Spleen (tissue), 13 donors: ENCODE results near the gene SENP3. TPM values are rescaled to one million over a fixed set of nuclear protein-coding genes. Genes with fewer than 3 reads are reported as not detected.

Source experiments
- DNase-seq: peaks from one replicate; pipeline ENCODE4 v3.0.0-alpha.2; 2020
- H3K27ac ChIP-seq, 8 donors: fragments of 200-600 bp; sonication (generic) in 7 of 8; 1 replicate in 4 of 8; 2 replicates in 4 of 8; pipeline versions ENCODE4 v1.5.0 to v1.8.0; 2016 to 2021; ENCODE audit warnings: inconsistent platforms in 4 of 8, mild to moderate bottlenecking in 4 of 8, moderate library complexity in 1 of 8
- H3K27me3 ChIP-seq, 7 donors: fragments of 200-600 bp; sonication (generic) in 6 of 7; replicated peaks in 1 of 7; 1 replicate in 4 of 7; 2 replicates in 3 of 7; pipeline versions ENCODE4 v1.5.0 to v1.8.0; 2016 to 2021; ENCODE audit warnings: inconsistent platforms in 3 of 7, mild to moderate bottlenecking in 1 of 7
- H3K36me3 ChIP-seq, 6 donors: fragments of 200-600 bp; sonication (generic) in 5 of 6; 1 replicate in 4 of 6; 2 replicates in 2 of 6; pipeline versions ENCODE4 v1.5.0 to v1.8.0; 2016 to 2021; ENCODE audit warnings: inconsistent platforms in 2 of 6
- H3K4me1 ChIP-seq, 6 donors: fragments of 200-600 bp; sonication (generic) in 5 of 6; 1 replicate in 3 of 6; 2 replicates in 3 of 6; pipeline versions ENCODE4 v1.5.0 to v1.8.0; 2016 to 2021; ENCODE audit warnings: inconsistent platforms in 3 of 6
- H3K4me3 ChIP-seq, 8 donors: fragments of 200-600 bp; sonication (generic) in 7 of 8; 1 replicate in 4 of 8; 2 replicates in 4 of 8; pipeline versions ENCODE4 v1.5.0 to v1.8.0; 2016 to 2021; ENCODE audit warnings: inconsistent platforms in 4 of 8, mild to moderate bottlenecking in 4 of 8, moderate library complexity in 2 of 8
- H3K9me3 ChIP-seq, 8 donors: fragments of 200-600 bp; sonication (generic) in 7 of 8; 1 replicate in 4 of 8; 2 replicates in 4 of 8; pipeline versions ENCODE4 v1.5.0 to v1.8.0; 2016 to 2021; ENCODE audit warnings: inconsistent platforms in 4 of 8
- CTCF ChIP-seq, 11 experiments: fragments of 200-600 bp in 7 of 11; fragments of 450-650 bp in 4 of 11; sonication (generic) in 4 of 11; IDR thresholded peaks in 8 of 11; conservative IDR thresholded peaks in 3 of 11; 1 replicate in 7 of 11; 2 replicates in 4 of 11; pipeline versions ENCODE4 v1.4.0 to v1.8.0; 2016 to 2021; ENCODE audit warnings: antibody characterized with exemption in 11 of 11, inconsistent platforms in 4 of 11, mild to moderate bottlenecking in 1 of 11
- POLR2A ChIP-seq, 3 donors: fragments of 450-650 bp; IDR thresholded peaks; one replicate each; pipeline ENCODE4 v1.5.1; 2017; ENCODE audit warnings: antibody characterized with exemption in 3 of 3, mild to moderate bottlenecking in 1 of 3
- POLR2AphosphoS5 ChIP-seq, 3 donors: sonication (generic); formaldehyde crosslinking; IDR thresholded peaks; one replicate each; pipeline ENCODE4 v1.5.1; 2017; ENCODE audit warnings: antibody characterized with exemption in 3 of 3
- WGBS, 5 donors: extraction: QIAGEN DNeasy Blood & Tissue Kit in 3 of 5; methylation state at CpG; one replicate each; pipeline versions ENCODE4 v1.1.5 to v1.1.7; 2013 to 2018; 5-methylcytosine and 5-hydroxymethylcytosine counted together
- intact Hi-C: fragments of 100-400 bp; cut with DNase I; formaldehyde crosslinking; loops from one replicate; pipeline ENCODE4 v1.15.0; 2023; ENCODE audit warnings: low total_unique reads
- long read RNA-seq, 2 donors: transcript quantifications; one replicate each; lab custom pipeline, GENCODE V29; 2026
- polyA plus RNA-seq, 3 donors: library from polyadenylated mRNA; stranded (reverse); fragments of 200-250 nt; gene quantifications; one replicate each; pipeline ENCODE4 v1.2.1, GENCODE V29; 2013
- total RNA-seq, 7 donors: library from RNA; depleted of rRNA in 3 of 7; stranded (reverse); fragments of >200 nt in 3 of 7; fragmentation: NEBNext Ultra II Directional in 4 of 7; extraction: Animal tissue kit (Norgen Biotek cat#: 25700) in 4 of 7; gene quantifications; one replicate each; pipeline versions ENCODE4 v1.1.0 to v1.2.1, GENCODE V29; 2016 to 2021
- donor health status: healthy with polysubstance abuse.
- donor health status: DM: no; HTN: no; CAD: no; lungs with moderate emphysema.
- donor health status: DM: no; HTN: no; CAD: no.
- donor health status: Bipolar disorder and iron deficiency.
- donor health status: healthy.
- donor health status: DM: no; HTN: no; CAD: no.
- donor health status: DM: yes; HTN: yes; CAD: no.

The SENP3 gene
- total RNA-seq (10 to 100 TPM; 36.3 to 71.7 (median 42.9) TPM), polyA plus RNA-seq (10 to 100 TPM; 43.1 to 52.7 (median 45.6) TPM)
- long read RNA-seq, donor 1, transcript SENP3-205 (1 exons, 527 nt), result major isoform, 51 of 58 reads
- long read RNA-seq, donor 1, partial matches to known transcripts, result 5 of 58 reads
- long read RNA-seq, donor 1, other reads (novel, unspliced or antisense), result 0 of 58 reads
- long read RNA-seq, donor 2, transcript SENP3-205 (1 exons, 527 nt), result major isoform, 47 of 48 reads
- long read RNA-seq, donor 2, partial matches to known transcripts, result 0 of 48 reads
- long read RNA-seq, donor 2, other reads (novel, unspliced or antisense), result 0 of 48 reads

- TF ChIP-seq POLR2AphosphoS5 (IDR thresholded peaks at IDR 0.05) (peak; percentile 87 to 92 (median 90)), CTCF (IDR thresholded peaks at IDR 0.05 in 8 of 11, conservative IDR thresholded peaks at IDR 0.05 in 3 of 11) (peak in 1 of 11 experiments; percentile 3), POLR2A (IDR thresholded peaks at IDR 0.05) (peak in 2 of 3 donors; percentile 32 to 40)
- 0 to 1% (median 0%) methylated on average over 37 to 82 of the region's 82 CpGs for WGBS, 5 donors
- intact Hi-C loops, result loop anchor here (5.0 kb wide), 2 partner anchors 44 to 124 kb away; partner anchors contain the start of genes FGF11 and TMEM102
These were observed at the start of gene SENP3 for GRCh38 chr17:7561589-7562207. TSS of gene SENP3 (plus strand) at chr17:7561919. CDS start at chr17:7563077, 1,158 bp downstream.

GRCh38 chr17:7512105-7512504, 49.6 kb upstream of the SENP3 start:
- TF ChIP-seq POLR2AphosphoS5 (IDR thresholded peaks at IDR 0.05), result no peak
- TF ChIP-seq POLR2A (IDR thresholded peaks at IDR 0.05), result no peak
- TF ChIP-seq CTCF (IDR thresholded peaks at IDR 0.05 in 8 of 11, conservative IDR thresholded peaks at IDR 0.05 in 3 of 11), result no peak
- Histone ChIP-seq H3K36me3 (peaks cover 8 to 88% (median 72%) of the 10 kb centered on the region in 6 donors), H3K4me1 (peaks cover 0 to 21% (median 8%) of the 10 kb centered on the region in 6 donors), H3K9me3 (no peaks in the 10 kb centered on the region), H3K27me3 (no peaks in the 10 kb centered on the region), H3K27ac (no peak overlapping the region), H3K4me3 (no peak overlapping the region)
- 84 to 96% (median 91%) methylated on average over 11 to 15 of the region's 15 CpGs for WGBS, 5 donors
- DNase-seq, result no peak
- intact Hi-C loops, result loop anchor here (10.0 kb wide), 1 partner anchor 157 kb away; the partner anchor contains the start of genes KCTD11 and TMEM95

More at GRCh38 chr17:7561589-7562207, at the start of gene SENP3:
- Histone ChIP-seq H3K4me1 (peaks cover 43 to 83% (median 72%) of the 10 kb centered on the region in 6 donors), H3K4me3 (peak within 1 kb of the TSS; percentile 75 to 98 (median 95)), H3K36me3 (peaks cover 5 to 53% (median 31%) of the 10 kb centered on the region in 6 donors), H3K27ac (peak within 1 kb of the TSS; percentile 86 to 98 (median 94)), H3K9me3 (no peaks in the 10 kb centered on the region), H3K27me3 (no peaks in the 10 kb centered on the region)
- peak; percentile 98 for DNase-seq

- no peaks in the 10 kb centered on the region for H3K9me3 ChIP-seq
- intact Hi-C loops, result loop anchor here (10.0 kb wide), 1 partner anchor 158 kb away; the partner anchor contains the start of genes KCTD11 and TMEM95
- DNase-seq, result no peak
- H3K27me3 ChIP-seq, result no peaks in the 10 kb centered on the region
- no peak overlapping the region for H3K4me3 ChIP-seq
- TF ChIP-seq CTCF (IDR thresholded peaks at IDR 0.05 in 8 of 11, conservative IDR thresholded peaks at IDR 0.05 in 3 of 11), result no peak
- no peak for TF ChIP-seq POLR2A (IDR thresholded peaks at IDR 0.05)
- no peak for TF ChIP-seq POLR2AphosphoS5 (IDR thresholded peaks at IDR 0.05)
- H3K4me1 ChIP-seq, result peaks cover 0 to 21% (median 8%) of the 10 kb centered on the region in 6 donors
- H3K27ac ChIP-seq, result no peak overlapping the region
- WGBS, 5 donors, result 80 to 88% (median 82%) methylated on average over 20 of the region's 20 CpGs
- peaks cover 8 to 79% (median 64%) of the 10 kb centered on the region in 6 donors for H3K36me3 ChIP-seq
These were observed 48.7 kb upstream of the SENP3 start for GRCh38 chr17:7512824-7513540.
